ENCODE results near the gene TLR8.

GRCh38 chrX:12961196-12961718 is 54.8 kb downstream of the TLR8 start:
- TF ChIP-seq, protein P1, sequence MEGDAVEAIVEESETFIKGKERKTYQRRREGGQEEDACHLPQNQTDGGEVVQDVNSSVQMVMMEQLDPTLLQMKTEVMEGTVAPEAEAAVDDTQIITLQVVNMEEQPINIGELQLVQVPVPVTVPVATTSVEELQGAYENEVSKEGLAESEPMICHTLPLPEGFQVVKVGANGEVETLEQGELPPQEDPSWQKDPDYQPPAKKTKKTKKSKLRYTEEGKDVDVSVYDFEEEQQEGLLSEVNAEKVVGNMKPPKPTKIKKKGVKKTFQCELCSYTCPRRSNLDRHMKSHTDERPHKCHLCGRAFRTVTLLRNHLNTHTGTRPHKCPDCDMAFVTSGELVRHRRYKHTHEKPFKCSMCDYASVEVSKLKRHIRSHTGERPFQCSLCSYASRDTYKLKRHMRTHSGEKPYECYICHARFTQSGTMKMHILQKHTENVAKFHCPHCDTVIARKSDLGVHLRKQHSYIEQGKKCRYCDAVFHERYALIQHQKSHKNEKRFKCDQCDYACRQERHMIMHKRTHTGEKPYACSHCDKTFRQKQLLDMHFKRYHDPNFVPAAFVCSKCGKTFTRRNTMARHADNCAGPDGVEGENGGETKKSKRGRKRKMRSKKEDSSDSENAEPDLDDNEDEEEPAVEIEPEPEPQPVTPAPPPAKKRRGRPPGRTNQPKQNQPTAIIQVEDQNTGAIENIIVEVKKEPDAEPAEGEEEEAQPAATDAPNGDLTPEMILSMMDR (IDR thresholded peaks at IDR 0.05): peak in 1 of 7 experiments; percentile 16
- TF ChIP-seq POLR2A (IDR thresholded peaks at IDR 0.05): no peak

Data from body of pancreas (tissue), 4 donors.